ENCODE measurements around the gene CPED1.
"Not testable (repeated sequence)": the region's sequence is repeated elsewhere in the genome, so short reads cannot be mapped to it uniquely, and the experiment has no call there.

CPED1 gene

GRCh38 chr7:121043314-121044234 is 55.1 kb downstream of the CPED1 start:
- no peak for DNase-seq

DNA sequence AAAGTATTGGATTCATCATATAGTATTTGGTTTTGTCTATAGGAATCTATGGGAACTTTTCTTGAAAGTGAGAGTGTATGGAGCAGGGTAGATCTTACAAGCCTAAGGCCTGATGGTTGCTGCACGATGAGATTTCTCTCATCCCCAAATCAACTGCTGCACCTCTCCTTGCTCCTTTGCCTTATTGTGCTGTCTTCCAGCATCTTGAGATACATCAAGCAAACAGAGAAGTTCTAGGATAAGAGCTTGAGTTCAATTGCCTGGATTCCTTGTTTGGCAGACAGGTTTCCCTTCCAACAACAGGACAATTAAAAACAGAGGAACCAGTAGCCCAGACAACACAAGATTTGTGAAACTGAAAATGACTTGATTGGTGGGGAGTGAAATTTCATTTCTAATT is 56.6 kb downstream of the CPED1 start:
- DNase-seq = no peak

GRCh38 chr7:121046009-121046408 is 57.5 kb downstream of the CPED1 start:
- DNase-seq = no peak

GRCh38 chr7:121046893-121047468 is 58.5 kb downstream of the CPED1 start:
- DNase-seq = no peak

GRCh38 chr7:121048195-121048594 is 59.7 kb downstream of the CPED1 start:
- DNase-seq = no peak

DNA sequence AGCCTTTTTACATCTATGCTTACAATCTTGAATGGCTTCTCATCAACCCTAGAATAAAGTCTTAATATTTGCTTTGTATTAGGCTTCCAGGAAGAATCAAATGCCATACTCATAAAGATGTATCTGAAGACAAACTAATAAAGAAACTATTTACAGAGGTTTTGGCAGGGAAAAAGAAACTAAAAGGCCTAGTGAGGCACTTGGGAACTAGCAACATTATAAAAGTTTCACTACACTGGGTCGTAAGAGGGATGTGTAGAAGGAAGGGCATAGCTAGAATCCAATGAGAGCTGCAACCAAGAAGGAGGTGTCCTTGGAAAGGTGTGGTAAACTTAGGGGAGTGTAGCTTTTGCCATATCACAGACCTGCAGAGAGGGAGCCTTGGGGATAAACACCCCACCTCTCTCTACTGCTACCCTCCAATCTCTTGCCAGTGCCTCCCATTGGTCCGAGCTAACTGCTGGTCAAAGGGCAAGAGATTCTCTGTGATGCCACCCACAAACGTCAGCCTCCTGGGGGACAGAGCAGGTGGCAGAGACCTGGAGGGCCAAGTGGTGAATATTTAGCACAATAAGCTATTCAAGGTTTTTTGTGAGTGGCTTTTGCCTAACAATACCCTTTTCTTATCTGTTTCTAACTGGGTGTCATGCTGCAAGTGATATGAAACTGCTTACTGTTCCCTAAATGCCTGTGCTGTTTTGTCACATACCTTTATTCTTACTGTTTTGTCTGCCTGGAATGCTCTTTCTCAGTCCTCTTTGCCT is 60.7 kb downstream of the CPED1 start:
- DNase-seq = no peak

- DNase-seq = no peak
Measured at GRCh38 chr7:121049897-121050296, 61.4 kb downstream of the CPED1 start.

DNA sequence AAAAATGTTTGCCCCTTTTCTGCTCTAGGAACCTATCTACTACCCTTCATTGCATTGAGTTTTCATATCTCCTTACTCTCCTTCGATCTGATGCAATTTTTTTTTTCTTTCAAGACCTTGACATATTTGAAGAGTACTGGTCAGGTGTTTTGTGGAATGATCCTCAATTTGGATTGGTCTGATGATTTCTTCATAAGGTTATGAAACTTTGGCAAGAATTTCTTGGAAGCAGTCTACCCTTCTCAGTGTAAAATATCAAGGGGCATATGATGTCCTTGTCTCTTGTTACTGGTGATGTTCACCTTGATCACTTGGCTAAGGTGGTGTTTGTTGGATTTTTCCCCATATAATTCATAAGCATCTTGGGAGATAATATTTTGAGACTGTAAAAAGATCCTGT is 64.7 kb downstream of the CPED1 start:
- DNase-seq = no peak

DNA sequence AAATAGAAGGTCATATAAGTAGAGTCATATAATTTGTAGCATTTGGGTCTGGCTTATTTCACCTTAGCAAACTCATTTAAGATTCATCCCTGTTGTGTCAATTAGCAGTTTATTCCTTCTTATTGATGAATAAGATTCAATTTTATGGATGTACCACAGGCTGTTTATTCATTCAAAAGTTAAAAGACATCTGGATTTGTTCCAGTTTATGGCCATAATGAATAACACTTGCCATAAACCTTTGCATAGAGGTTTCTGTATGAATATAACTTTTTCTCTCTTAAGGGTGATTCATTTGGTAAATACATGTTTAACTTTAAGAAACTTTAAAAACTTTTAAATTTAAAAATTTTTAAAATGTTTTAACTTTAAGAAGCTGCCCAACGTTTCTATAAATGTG is 66.4 kb downstream of the CPED1 start:
- no peak for DNase-seq

DNA sequence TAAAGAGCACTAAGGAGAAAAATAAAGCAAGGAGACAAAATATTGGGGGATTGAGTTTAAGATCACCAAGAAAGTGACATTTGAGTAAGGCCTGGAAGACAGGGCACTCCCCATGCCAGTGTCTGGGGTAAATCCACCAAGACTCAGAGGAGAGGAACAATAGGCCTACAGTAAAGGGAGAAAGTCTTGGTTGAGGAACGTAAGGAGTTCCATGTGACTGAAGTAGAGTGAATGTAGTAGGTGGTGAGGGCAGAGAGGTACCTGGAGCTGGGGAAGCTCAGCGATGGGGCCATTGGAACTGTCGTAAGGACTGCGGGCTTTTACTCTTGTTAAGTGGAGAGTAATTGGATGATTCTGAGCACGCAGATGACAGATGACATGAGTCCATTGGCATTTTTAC is 69.4 kb downstream of the CPED1 start:
- DNase-seq = no peak

DNA sequence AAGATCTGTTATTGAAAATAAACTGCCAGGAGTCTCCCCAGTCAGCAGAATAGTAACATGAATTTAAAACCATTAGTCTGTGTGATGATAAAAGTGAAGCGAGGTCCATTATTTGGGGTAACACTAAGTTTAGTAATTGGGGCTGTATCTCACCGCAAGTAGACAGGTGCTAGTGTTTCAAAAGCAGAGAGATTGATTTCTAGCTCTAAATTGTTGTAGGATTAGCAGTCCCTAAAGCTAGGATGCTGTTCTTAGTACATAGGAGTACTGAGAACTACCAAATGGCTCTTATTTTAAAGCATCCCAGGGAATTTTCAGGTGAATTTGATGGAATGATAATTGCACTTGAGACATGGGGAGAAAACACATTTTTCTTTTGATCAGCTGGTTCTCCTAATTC is 70.5 kb downstream of the CPED1 start:
- DNase-seq = no peak

GRCh38 chr7:121059979-121060509 is 71.5 kb downstream of the CPED1 start:
- not testable (repeated sequence) for DNase-seq

GRCh38 chr7:121061677-121062582 is 73.4 kb downstream of the CPED1 start:
- DNase-seq = no peak

- DNase-seq = no peak
Measured at GRCh38 chr7:121062671-121063279, 74.3 kb downstream of the CPED1 start.

DNA sequence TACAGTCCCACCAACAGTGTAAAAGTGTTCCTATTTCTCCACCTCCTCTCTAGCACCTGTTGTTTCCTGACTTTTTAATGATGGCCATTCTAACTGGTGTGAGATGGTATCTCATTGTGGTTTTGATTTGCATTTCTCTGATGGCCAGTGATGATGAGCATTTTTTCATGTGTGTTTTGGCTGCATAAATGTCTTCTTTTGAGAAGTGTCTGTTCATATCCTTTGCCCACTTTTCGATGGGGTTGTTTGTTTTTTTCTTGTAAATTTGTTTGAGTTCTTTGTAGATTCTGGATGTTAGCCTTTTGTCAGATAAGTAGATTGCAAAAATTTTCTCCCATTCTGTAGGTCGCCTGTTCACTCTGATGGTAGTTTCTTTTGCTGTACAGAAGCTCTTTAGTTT is 79.2 kb downstream of the CPED1 start:
- DNase-seq = not testable (repeated sequence)

DNA sequence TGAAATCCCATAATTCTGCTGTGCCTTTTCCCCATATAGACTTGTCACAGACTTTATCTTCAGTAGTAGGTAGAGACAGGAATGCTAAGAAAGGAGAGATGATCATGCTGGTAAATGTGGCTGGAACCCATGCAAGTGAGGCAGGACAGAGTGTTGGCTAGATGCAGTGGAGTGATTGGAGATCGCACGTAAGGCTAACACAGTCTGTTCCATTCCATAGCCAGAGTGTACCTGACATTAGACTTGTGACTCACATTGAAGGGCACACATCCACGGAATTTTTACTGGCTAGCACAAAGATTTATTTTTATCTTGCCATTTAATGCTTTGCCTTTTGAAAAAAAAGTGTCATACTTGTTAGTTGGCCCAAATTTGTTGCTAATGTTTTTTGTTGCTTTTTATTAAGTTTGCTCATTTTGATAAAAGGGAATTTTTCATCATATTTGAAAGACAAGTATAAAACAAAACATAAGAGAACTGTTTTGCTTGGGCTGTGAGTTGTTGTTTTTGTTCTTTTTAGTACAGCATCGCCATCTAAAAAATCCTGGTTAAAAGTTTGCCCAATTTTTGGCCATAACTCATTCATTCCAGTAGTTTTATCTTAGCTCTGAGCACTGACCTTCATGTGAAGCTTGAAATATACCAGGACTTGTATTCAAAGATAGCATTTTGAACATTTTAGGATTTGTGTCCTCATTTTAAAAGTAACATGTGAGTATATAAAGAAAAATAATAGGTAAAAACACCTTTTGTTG is 81.0 kb downstream of the CPED1 start:
- no peak for DNase-seq

- DNase-seq = no peak
Measured at GRCh38 chr7:121071132-121071531, 82.6 kb downstream of the CPED1 start.

- no peak for DNase-seq
Measured at GRCh38 chr7:121071662-121072061, 83.2 kb downstream of the CPED1 start.

GRCh38 chr7:121072826-121073225 is 84.3 kb downstream of the CPED1 start:
- no peak for DNase-seq

- no peak for DNase-seq
Measured at GRCh38 chr7:121073463-121074099, 85.1 kb downstream of the CPED1 start.

- DNase-seq = not testable (repeated sequence)
Measured at GRCh38 chr7:121075424-121075841, 86.9 kb downstream of the CPED1 start.

All from NCI-H345 (cell line).